H1 (cell line): Measurements from ENCODE around the gene LANCL1. TPM values are rescaled to one million over a fixed set of nuclear protein-coding genes. Genes with fewer than 3 reads are reported as not detected.

Source experiments
- CTCF ChIA-PET: fragments of 300-600 bp; sonication (Branson Sonifier 250); formaldehyde crosslinking; loops from one replicate; lab custom pipeline; 2021; ENCODE audit not compliant: partially characterized antibody; lab: Charles Lee
- POLR2A ChIA-PET: fragments of 300-600 bp; sonication (Branson Sonifier 250); formaldehyde crosslinking; loops from one replicate; lab custom pipeline; 2021; ENCODE audit warnings: inconsistent platforms; ENCODE audit not compliant: partially characterized antibody; lab: Charles Lee
- DNase-seq, 2 experiments: peaks; one replicate each; pipeline versions ENCODE4 v3.0.0 to v3.0.0-alpha.2; 2010 to 2022; ENCODE audit warnings: low spot score in 2 of 2, low read depth in 1 of 2, mixed read lengths in 1 of 2
- FAIRE-seq: peaks from 2 replicates; lab custom pipeline; 2011; peaks lifted over from hg19 to GRCh38; lab: Jason Lieb, UNC
- H2AFZ ChIP-seq: 2 replicates; pipeline ENCODE4 v1.8.1; 2012; ENCODE audit warnings: low read length, inconsistent platforms
- H2AK5ac ChIP-seq: 2 replicates; pipeline ENCODE4 v1.6.1; 2013; ENCODE audit warnings: low read depth, low read length
- H2BK120ac ChIP-seq: replicated peaks from 2 replicates; pipeline ENCODE3; 2013; ENCODE audit warnings: low read depth, low read length, inconsistent platforms
- H2BK12ac ChIP-seq: 2 replicates; pipeline ENCODE4 v1.6.1; 2013; ENCODE audit warnings: low read depth, low read length
- H2BK15ac ChIP-seq: 2 replicates; pipeline ENCODE4 v1.6.1; 2013; ENCODE audit warnings: low read length
- H2BK20ac ChIP-seq: 2 replicates; pipeline ENCODE4 v1.6.1; 2013; ENCODE audit warnings: low read length
- H2BK5ac ChIP-seq: 2 replicates; pipeline ENCODE4 v1.6.1; 2013; ENCODE audit warnings: low read depth, low read length
- H3K14ac ChIP-seq: 2 replicates; pipeline ENCODE4 v1.6.1; 2013; ENCODE audit warnings: inconsistent platforms; ENCODE audit not compliant: insufficient read length
- H3K18ac ChIP-seq: 2 replicates; pipeline ENCODE4 v1.6.1; 2013; ENCODE audit warnings: low read length; ENCODE audit errors: extremely low read depth
- H3K23ac ChIP-seq: 2 replicates; pipeline ENCODE4 v1.6.1; 2013; ENCODE audit warnings: inconsistent platforms; ENCODE audit not compliant: insufficient read length
- H3K23me2 ChIP-seq: 2 replicates; pipeline ENCODE4 v1.6.1; 2013; ENCODE audit warnings: low read depth, low read length
- H3K27ac ChIP-seq: 2 replicates; pipeline ENCODE4 v1.6.1; 2011; ENCODE audit warnings: low read depth, low read length, inconsistent platforms
- H3K27me3 ChIP-seq, 4 experiments: replicated peaks in 1 of 4; 1 replicate in 1 of 4; 2 replicates in 3 of 4; pipeline versions ENCODE4 v1.6.1 to v1.8.1; 2011 to 2013; ENCODE audit warnings: low read length in 3 of 4, mild to moderate bottlenecking in 3 of 4, inconsistent platforms in 2 of 4, mixed read lengths in 2 of 4, moderate library complexity in 1 of 4; ENCODE audit not compliant: control insufficient read depth in 3 of 4, insufficient read depth in 3 of 4; ENCODE audit errors: extremely low read depth in 1 of 4
- H3K36me3 ChIP-seq, 4 experiments: 2 replicates each; pipeline versions ENCODE4 v1.6.1 to v1.8.1; 2011 to 2013; ENCODE audit warnings: mild to moderate bottlenecking in 4 of 4, low read length in 3 of 4, moderate library complexity in 2 of 4, control low read depth in 1 of 4, inconsistent platforms in 1 of 4; ENCODE audit not compliant: insufficient read depth in 4 of 4, control insufficient read depth in 2 of 4
- H3K4ac ChIP-seq: replicated peaks from 2 replicates; pipeline ENCODE3; 2013; ENCODE audit warnings: low read length, low read depth, mixed read lengths, inconsistent platforms; ENCODE audit not compliant: insufficient read length
- H3K4me1 ChIP-seq, 4 experiments: replicated peaks in 1 of 4; 1 replicate in 1 of 4; 2 replicates in 3 of 4; pipeline versions ENCODE4 v1.6.1 to v1.8.1; 2011 to 2013; ENCODE audit warnings: low read length in 3 of 4, inconsistent platforms in 2 of 4, mixed read lengths in 1 of 4; ENCODE audit not compliant: insufficient read depth in 4 of 4, control insufficient read depth in 3 of 4
- H3K4me2 ChIP-seq, 2 experiments: 2 replicates each; pipeline versions ENCODE4 v1.6.1 to v1.8.1; 2011 to 2013; ENCODE audit warnings: low read depth in 2 of 2, low read length in 2 of 2, control low read depth in 1 of 2, inconsistent platforms in 1 of 2, mild to moderate bottlenecking in 1 of 2; ENCODE audit not compliant: insufficient read depth in 1 of 2
- H3K4me3 ChIP-seq, 4 experiments: fragments of 200-600, 300-600 bp in 1 of 4; sonication (generic), shearing (Covaris generic), sonication (Bioruptor Twin) in 1 of 4; 2 replicates each; pipeline versions ENCODE4 v1.5.1 to v1.8.1; 2011 to 2016; ENCODE audit warnings: low read length in 4 of 4, low read depth in 3 of 4, control low read depth in 2 of 4, inconsistent platforms in 2 of 4, mild to moderate bottlenecking in 2 of 4, mixed read lengths in 1 of 4, moderate library complexity in 1 of 4; ENCODE audit not compliant: insufficient read depth in 2 of 4; ENCODE audit errors: extremely low read depth in 1 of 4
- H3K56ac ChIP-seq: replicated peaks from 2 replicates; pipeline ENCODE3; 2013; ENCODE audit warnings: low read depth, mild to moderate bottlenecking, mixed read lengths, low read length, inconsistent platforms; ENCODE audit not compliant: insufficient read length
- H3K79me1 ChIP-seq: 2 replicates; pipeline ENCODE4 v1.6.1; 2013; ENCODE audit warnings: low read depth, low read length, control low read depth
- H3K79me2 ChIP-seq, 2 experiments: 2 replicates each; pipeline versions ENCODE4 v1.6.1 to v1.8.1; 2012 to 2013; ENCODE audit warnings: low read length in 2 of 2, mild to moderate bottlenecking in 2 of 2, inconsistent platforms in 1 of 2; ENCODE audit not compliant: insufficient read depth in 2 of 2, control insufficient read depth in 1 of 2
- H3K9ac ChIP-seq, 4 experiments: replicated peaks in 1 of 4; 1 replicate in 1 of 4; 2 replicates in 3 of 4; pipeline versions ENCODE4 v1.6.1 to v1.8.1; 2011 to 2013; ENCODE audit warnings: low read depth in 3 of 4, low read length in 3 of 4, control low read depth in 2 of 4, mild to moderate bottlenecking in 2 of 4, moderate library complexity in 2 of 4, inconsistent platforms in 1 of 4; ENCODE audit errors: extremely low read depth in 1 of 4
- H3K9me3 ChIP-seq, 2 experiments: 2 replicates each; pipeline versions ENCODE4 v1.6.1 to v1.8.1; 2012 to 2013; ENCODE audit warnings: mild to moderate bottlenecking in 2 of 2, moderate library complexity in 2 of 2, control low read depth in 1 of 2, inconsistent platforms in 1 of 2, low read depth in 1 of 2, low read length in 1 of 2, mixed read lengths in 1 of 2; ENCODE audit not compliant: insufficient read depth in 2 of 2
- H4K20me1 ChIP-seq, 2 experiments: replicated peaks in 1 of 2; 2 replicates each; pipeline versions ENCODE3 to v1.8.1; 2011 to 2013; ENCODE audit warnings: inconsistent platforms in 2 of 2, low read length in 2 of 2, mild to moderate bottlenecking in 1 of 2; ENCODE audit not compliant: insufficient read depth in 2 of 2, control insufficient read depth in 1 of 2
- H4K5ac ChIP-seq: 2 replicates; pipeline ENCODE4 v1.6.1; 2013; ENCODE audit warnings: low read length, low read depth, mixed read lengths, inconsistent platforms; ENCODE audit not compliant: insufficient read length
- H4K8ac ChIP-seq: 2 replicates; pipeline ENCODE4 v1.8.0; 2013; ENCODE audit warnings: mild to moderate bottlenecking, moderate library complexity, low read length, inconsistent platforms; ENCODE audit not compliant: insufficient read depth; ENCODE audit errors: extremely low read depth
- H4K91ac ChIP-seq: replicated peaks from 2 replicates; pipeline ENCODE3; 2013; ENCODE audit warnings: low read length, mixed read lengths, inconsistent platforms; ENCODE audit not compliant: insufficient read length
- CBX8 ChIP-seq: fragments of 300-800, 300-1000 bp; sonication (generic); IDR thresholded peaks from 2 replicates; pipeline ENCODE4 v1.7.1; 2016; ENCODE audit warnings: low read depth, low read length, borderline replicate concordance
- RXRA ChIP-seq: IDR thresholded peaks from 2 replicates; pipeline ENCODE4 v1.6.1; 2011; ENCODE audit warnings: low read depth, mild to moderate bottlenecking, low read length, moderate library complexity; ENCODE audit not compliant: insufficient read depth
- TAF7 ChIP-seq: optimal IDR thresholded peaks from 2 replicates; pipeline ENCODE3; 2011; ENCODE audit warnings: low read depth, mild to moderate bottlenecking, inconsistent platforms, low read length, moderate library complexity, borderline replicate concordance
- WGBS, 2 experiments: shearing (Covaris generic) in 1 of 2; methylation state at CpG; one replicate each; pipeline versions ENCODE4 v1.1.6 to v1.1.7; 2013 to 2015; ENCODE audit warnings: low lambda C conversion rate in 2 of 2, mixed read lengths in 2 of 2, inconsistent platforms in 1 of 2, low coverage in 1 of 2, missing lambda C conversion rate in 1 of 2; ENCODE audit not compliant: insufficient replicate concordance in 2 of 2, insufficient coverage in 1 of 2, insufficient read length in 1 of 2; ENCODE audit errors: extremely low coverage in 1 of 2, missing lambda C conversion rate in 1 of 2; 5-methylcytosine and 5-hydroxymethylcytosine counted together
- polyA plus RNA-seq, 7 experiments: library from polyadenylated mRNA; depleted of rRNA in 3 of 7; stranded (reverse) in 5 of 7; unstranded in 2 of 7; fragments of >200 nt in 5 of 7; fragments of 200-250 nt in 2 of 7; gene quantifications; 1 replicate in 5 of 7; 2 replicates in 1 of 7; 4 replicates in 1 of 7; pipeline versions ENCODE4 v1.2.1 to v1.2.3, GENCODE V29; 2011 to 2013; ENCODE audit warnings: missing spikeins in 2 of 7, mixed read lengths in 2 of 7
- total RNA-seq: library from RNA; stranded (reverse); fragmentation: NEBNext Ultra II Directional; extraction: Animal tissue kit (Norgen Biotek cat#: 25700); gene quantifications from 2 replicates; pipeline ENCODE4 v1.2.1, GENCODE V29; 2021
- TF ChIP-seq, protein P1 (sequence below), 3 experiments: IDR thresholded peaks; 1 replicate in 2 of 3; 2 replicates in 1 of 3; pipeline versions ENCODE4 v1.5.1 to v1.6.1; 2011; ENCODE audit warnings: low read length in 3 of 3, mild to moderate bottlenecking in 3 of 3, inconsistent platforms in 2 of 3, low read depth in 1 of 3, moderate library complexity in 1 of 3; ENCODE audit not compliant: insufficient read depth in 1 of 3; ENCODE audit errors: control extremely low read depth in 1 of 3

The LANCL1 gene
- total and polyA plus RNA-seq, 2 of the 8 experiments (the other 6 are each of a cell fraction or from before 2014, with no cell fraction given) = 26.2 to 48.7 TPM

DNA sequence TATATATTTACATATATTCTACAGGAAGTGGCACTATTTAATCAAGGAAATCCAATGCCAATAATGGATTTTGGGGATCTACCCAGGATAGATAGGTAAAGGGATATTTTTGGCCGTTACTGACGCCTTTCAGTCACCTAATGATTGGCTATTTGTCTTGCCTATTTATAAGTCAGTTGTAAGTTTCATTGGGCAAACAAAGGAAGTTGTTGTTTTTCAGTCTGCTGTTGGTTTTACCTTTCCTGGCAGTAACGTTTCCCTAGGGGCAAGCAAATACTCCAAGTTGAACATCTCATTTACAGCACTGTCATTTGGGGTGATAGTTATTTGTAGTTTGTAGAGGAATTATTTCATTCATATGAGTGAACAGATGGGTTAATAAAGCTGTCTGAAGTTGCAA is 17.0 kb upstream of the LANCL1 start:
- no peak overlapping the region for H2BK120ac ChIP-seq
- no peaks in the 10 kb centered on the region for H4K20me1 ChIP-seq
- no peaks in the 10 kb centered on the region for H3K27me3 ChIP-seq
- FAIRE-seq (no peak), DNase-seq (no peak)
- H3K23me2 ChIP-seq = no peaks in the 10 kb centered on the region
- no peak overlapping the region for H4K91ac ChIP-seq
- no peaks in the 10 kb centered on the region for H3K36me3 ChIP-seq
- no peak overlapping the region for H3K56ac ChIP-seq
- no peaks in the 10 kb centered on the region for H3K79me2 ChIP-seq
- no peak overlapping the region for H3K4me2 ChIP-seq
- no peak overlapping the region for H3K9ac ChIP-seq
- H2AFZ ChIP-seq = no peak overlapping the region
- H2BK20ac ChIP-seq = no peak overlapping the region
- no peak overlapping the region for H3K18ac ChIP-seq
- no peak overlapping the region for H3K27ac ChIP-seq
- H2BK5ac ChIP-seq = no peak overlapping the region
- no peak overlapping the region for H3K4me3 ChIP-seq
- H2BK12ac ChIP-seq = no peak overlapping the region
- H3K4me1 ChIP-seq = no peaks in the 10 kb centered on the region
- H3K14ac ChIP-seq = no peak overlapping the region
- no peaks in the 10 kb centered on the region for H3K9me3 ChIP-seq
- WGBS, 2 experiments = 86% methylated on average over 3 of the region's 3 CpGs; no CpG with 5 or more reads in 1 of the 2 experiments
- ChIA-PET CTCF (interaction anchor here (1.4 kb wide), 1 partner anchor 11 kb away, joined by 3 read pairs; no protein-coding TSS in a partner anchor), POLR2A (no interaction called here)
- no peak overlapping the region for H2AK5ac ChIP-seq
- TF ChIP-seq, protein P1, sequence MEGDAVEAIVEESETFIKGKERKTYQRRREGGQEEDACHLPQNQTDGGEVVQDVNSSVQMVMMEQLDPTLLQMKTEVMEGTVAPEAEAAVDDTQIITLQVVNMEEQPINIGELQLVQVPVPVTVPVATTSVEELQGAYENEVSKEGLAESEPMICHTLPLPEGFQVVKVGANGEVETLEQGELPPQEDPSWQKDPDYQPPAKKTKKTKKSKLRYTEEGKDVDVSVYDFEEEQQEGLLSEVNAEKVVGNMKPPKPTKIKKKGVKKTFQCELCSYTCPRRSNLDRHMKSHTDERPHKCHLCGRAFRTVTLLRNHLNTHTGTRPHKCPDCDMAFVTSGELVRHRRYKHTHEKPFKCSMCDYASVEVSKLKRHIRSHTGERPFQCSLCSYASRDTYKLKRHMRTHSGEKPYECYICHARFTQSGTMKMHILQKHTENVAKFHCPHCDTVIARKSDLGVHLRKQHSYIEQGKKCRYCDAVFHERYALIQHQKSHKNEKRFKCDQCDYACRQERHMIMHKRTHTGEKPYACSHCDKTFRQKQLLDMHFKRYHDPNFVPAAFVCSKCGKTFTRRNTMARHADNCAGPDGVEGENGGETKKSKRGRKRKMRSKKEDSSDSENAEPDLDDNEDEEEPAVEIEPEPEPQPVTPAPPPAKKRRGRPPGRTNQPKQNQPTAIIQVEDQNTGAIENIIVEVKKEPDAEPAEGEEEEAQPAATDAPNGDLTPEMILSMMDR (IDR thresholded peaks at IDR 0.05; ENCODE audit: control extremely low read depth in 1 of 3, insufficient read depth in 1 of 3, low read depth in 1 of 3, low read length in 3 of 3) = no peak
- TF ChIP-seq TAF7 (no peak), CBX8 (no peak), RXRA (no peak)
- TF ChIP-seq, all 59 proteins: peak for 0
- Histone ChIP-seq H4K8ac (no peak overlapping the region), H3K4ac (no peak overlapping the region), H4K5ac (no peak overlapping the region), H3K23ac (no peak overlapping the region), H3K79me1 (no peaks in the 10 kb centered on the region), H2BK15ac (no peak overlapping the region)
